ENCODE measurements around the gene RAB2B.

RAB2B gene

GRCh38 chr14:21428930-21429329, 47.8 kb downstream of the RAB2B start:
- Mint-ChIP-seq H3K27me3 (ENCODE audit: low read depth, poor library complexity) (peaks cover 4% of the 10 kb centered on the region), H3K4me1 (no peaks in the 10 kb centered on the region), H3K4me3 (no peak overlapping the region), H3K27ac (no peak overlapping the region), H3K36me3 (ENCODE audit: low read depth) (peaks cover 73% of the 10 kb centered on the region), H3K9me3 (no peaks in the 10 kb centered on the region)
- TF ChIP-seq, protein P1, sequence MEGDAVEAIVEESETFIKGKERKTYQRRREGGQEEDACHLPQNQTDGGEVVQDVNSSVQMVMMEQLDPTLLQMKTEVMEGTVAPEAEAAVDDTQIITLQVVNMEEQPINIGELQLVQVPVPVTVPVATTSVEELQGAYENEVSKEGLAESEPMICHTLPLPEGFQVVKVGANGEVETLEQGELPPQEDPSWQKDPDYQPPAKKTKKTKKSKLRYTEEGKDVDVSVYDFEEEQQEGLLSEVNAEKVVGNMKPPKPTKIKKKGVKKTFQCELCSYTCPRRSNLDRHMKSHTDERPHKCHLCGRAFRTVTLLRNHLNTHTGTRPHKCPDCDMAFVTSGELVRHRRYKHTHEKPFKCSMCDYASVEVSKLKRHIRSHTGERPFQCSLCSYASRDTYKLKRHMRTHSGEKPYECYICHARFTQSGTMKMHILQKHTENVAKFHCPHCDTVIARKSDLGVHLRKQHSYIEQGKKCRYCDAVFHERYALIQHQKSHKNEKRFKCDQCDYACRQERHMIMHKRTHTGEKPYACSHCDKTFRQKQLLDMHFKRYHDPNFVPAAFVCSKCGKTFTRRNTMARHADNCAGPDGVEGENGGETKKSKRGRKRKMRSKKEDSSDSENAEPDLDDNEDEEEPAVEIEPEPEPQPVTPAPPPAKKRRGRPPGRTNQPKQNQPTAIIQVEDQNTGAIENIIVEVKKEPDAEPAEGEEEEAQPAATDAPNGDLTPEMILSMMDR (IDR thresholded peaks at IDR 0.05), result no peak
- no peak for DNase-seq

DNA sequence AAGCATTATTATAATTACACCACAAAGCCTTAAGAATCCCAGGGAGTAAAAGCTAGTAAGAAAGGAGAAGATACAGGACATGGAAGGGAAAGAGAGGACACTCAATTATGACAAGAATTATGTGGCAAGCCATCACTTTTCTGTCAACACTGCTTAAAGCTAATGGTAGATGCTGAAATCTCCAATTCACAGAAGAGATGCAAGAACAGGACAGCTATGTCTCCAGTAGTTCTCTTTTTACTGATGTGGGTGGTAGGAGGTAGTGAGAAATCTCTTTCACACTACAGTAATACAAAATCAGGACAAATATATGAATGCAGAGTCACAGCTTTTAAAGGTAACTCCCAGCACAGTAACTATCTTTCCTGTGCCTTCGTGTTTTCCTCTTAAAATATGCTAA, 50.1 kb downstream of the RAB2B start:
- peaks cover 4% of the 10 kb centered on the region for H3K27me3 Mint-ChIP-seq (ENCODE audit: low read depth, poor library complexity)
- H3K9me3 Mint-ChIP-seq, result no peaks in the 10 kb centered on the region
- no peak overlapping the region for H3K4me3 Mint-ChIP-seq
- H3K4me1 Mint-ChIP-seq, result no peaks in the 10 kb centered on the region
- no peak for DNase-seq
- H3K27ac Mint-ChIP-seq, result no peak overlapping the region
- TF ChIP-seq, protein P1 (IDR thresholded peaks at IDR 0.05), result no peak
- H3K36me3 Mint-ChIP-seq (ENCODE audit: low read depth), result peaks cover 78% of the 10 kb centered on the region

DNA sequence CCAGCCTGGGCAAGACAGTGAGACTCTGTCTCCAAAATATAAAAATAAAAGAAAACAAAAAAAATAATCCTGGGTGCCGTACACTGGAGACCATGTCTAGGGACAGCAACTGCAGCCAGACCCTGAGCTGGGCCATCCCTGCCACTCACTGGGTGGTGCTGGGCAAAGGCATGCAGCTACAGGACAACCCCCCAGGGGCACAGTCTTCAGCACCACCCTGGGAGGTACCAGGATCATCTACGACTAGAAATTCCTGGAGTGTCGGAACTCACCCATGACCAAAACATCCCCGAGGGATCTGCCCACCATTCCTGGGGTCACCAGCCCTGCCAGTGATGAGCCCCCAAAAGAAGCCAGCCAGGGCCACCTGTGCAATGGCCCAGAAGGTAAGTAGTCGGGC, 57.2 kb downstream of the RAB2B start:
- H3K9me3 Mint-ChIP-seq, result no peaks in the 10 kb centered on the region
- no peak overlapping the region for H3K4me3 Mint-ChIP-seq
- peaks cover 80% of the 10 kb centered on the region for H3K36me3 Mint-ChIP-seq (ENCODE audit: low read depth)
- no peaks in the 10 kb centered on the region for H3K27me3 Mint-ChIP-seq (ENCODE audit: low read depth, poor library complexity)
- DNase-seq, result no peak
- TF ChIP-seq, protein P1 (IDR thresholded peaks at IDR 0.05), result no peak
- H3K4me1 Mint-ChIP-seq, result no peaks in the 10 kb centered on the region
- no peak overlapping the region for H3K27ac Mint-ChIP-seq

- no peak for DNase-seq
- no peaks in the 10 kb centered on the region for H3K9me3 Mint-ChIP-seq
- TF ChIP-seq, protein P1 (IDR thresholded peaks at IDR 0.05), result no peak
- H3K4me3 Mint-ChIP-seq, result no peak overlapping the region
- no peaks in the 10 kb centered on the region for H3K4me1 Mint-ChIP-seq
- H3K27me3 Mint-ChIP-seq (ENCODE audit: low read depth, poor library complexity), result no peaks in the 10 kb centered on the region
- H3K27ac Mint-ChIP-seq, result no peak overlapping the region
- peaks cover 87% of the 10 kb centered on the region for H3K36me3 Mint-ChIP-seq (ENCODE audit: low read depth)
Observed at GRCh38 chr14:21415329-21415728, 61.4 kb downstream of the RAB2B start.

DNA sequence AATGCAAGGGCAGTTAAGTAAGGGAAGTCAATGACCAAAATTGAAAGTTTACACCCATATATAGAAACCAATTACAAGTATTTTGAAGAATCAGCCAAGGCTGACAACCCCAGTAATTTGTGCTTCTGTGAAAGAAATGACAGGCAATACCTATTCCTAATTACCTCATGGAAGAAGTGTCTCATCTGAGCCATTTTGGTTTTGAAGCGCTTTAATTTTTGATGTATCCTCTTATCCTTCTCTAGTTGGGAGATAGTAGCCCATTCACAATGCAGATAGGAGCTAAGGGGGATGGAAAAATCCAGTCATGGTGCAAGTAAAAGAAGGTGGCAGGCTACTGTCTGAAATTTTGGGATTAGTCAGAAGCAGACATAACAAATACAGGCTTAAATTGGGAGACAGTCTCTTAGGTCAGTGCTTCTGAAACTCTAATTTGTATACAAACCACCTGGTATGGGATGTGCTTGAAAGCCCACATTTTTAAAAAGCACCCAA, 62.6 kb downstream of the RAB2B start:
- Mint-ChIP-seq H3K27ac (no peak overlapping the region), H3K9me3 (no peaks in the 10 kb centered on the region), H3K4me3 (no peak overlapping the region), H3K27me3 (ENCODE audit: low read depth, poor library complexity) (no peaks in the 10 kb centered on the region), H3K4me1 (no peaks in the 10 kb centered on the region), H3K36me3 (ENCODE audit: low read depth) (peaks cover 88% of the 10 kb centered on the region)
- DNase-seq, result no peak
- TF ChIP-seq, protein P1 (IDR thresholded peaks at IDR 0.05), result no peak

All from nephron progenitor cell (in vitro differentiated cells).